GM18520 (cell line): ENCODE data around the gene UBALD1.

Source experiments
- ATAC-seq: cut with Tn5 transposase; IDR thresholded peaks from one replicate; pipeline ENCODE4 v1.9.1; 2021; ENCODE audit not compliant: unreplicated experiment

UBALD1 gene

GRCh38 chr16:4616047-4616811 is 1.5 kb upstream of the UBALD1 start:
- ATAC-seq, result peak; percentile 60

GRCh38 chr16:4615384-4616046 is 827 bp upstream of the UBALD1 start:
- ATAC-seq, result no peak

- no peak for ATAC-seq
Observed at GRCh38 chr16:4613636-4614570, 785 bp downstream of the UBALD1 start.

GRCh38 chr16:4612977-4613635 is 1.6 kb downstream of the UBALD1 start:
- ATAC-seq, result no peak

GRCh38 chr16:4612474-4612931 is 2.2 kb downstream of the UBALD1 start:
- no peak for ATAC-seq

GRCh38 chr16:4611337-4612021 is 3.2 kb downstream of the UBALD1 start:
- ATAC-seq, result no peak

- ATAC-seq, result no peak
Observed at GRCh38 chr16:4610011-4611005, 4.4 kb downstream of the UBALD1 start.

GRCh38 chr16:4609200-4610010 is 5.3 kb downstream of the UBALD1 start:
- no peak for ATAC-seq

- ATAC-seq, result no peak
Observed at GRCh38 chr16:4608704-4608980, 6.0 kb downstream of the UBALD1 start.

GRCh38 chr16:4607841-4608703 is 6.6 kb downstream of the UBALD1 start:
- ATAC-seq, result no peak

- ATAC-seq, result no peak
Observed at GRCh38 chr16:4606354-4606753, 8.3 kb downstream of the UBALD1 start.

- ATAC-seq, result no peak
Observed at GRCh38 chr16:4604401-4604800, 10.3 kb downstream of the UBALD1 start.

- ATAC-seq, result no peak
Observed at GRCh38 chr16:4603624-4604170, 11.0 kb downstream of the UBALD1 start.

- ATAC-seq, result no peak
Observed at GRCh38 chr16:4602331-4602730, 12.4 kb downstream of the UBALD1 start.

- no peak for ATAC-seq
Observed at GRCh38 chr16:4601864-4602186, 12.9 kb downstream of the UBALD1 start.

GRCh38 chr16:4601036-4601863 is 13.4 kb downstream of the UBALD1 start:
- no peak for ATAC-seq

GRCh38 chr16:4599545-4599944 is 15.1 kb downstream of the UBALD1 start:
- no peak for ATAC-seq
